Hepatocyte (in vitro differentiated cells): ENCODE data around the gene SHMT2.

Experiments
- EZH2 ChIP-seq: fragments of 200-600 bp; sonication (generic); IDR thresholded peaks from 2 replicates; pipeline ENCODE4 v1.6.1; 2016; ENCODE audit warnings: antibody characterized with exemption, mild to moderate bottlenecking, borderline replicate concordance
- EZH2phosphoT487 ChIP-seq: fragments of 200-600 bp; sonication (generic); IDR thresholded peaks from one replicate; pipeline ENCODE4 v1.6.1; 2018; ENCODE audit warnings: antibody characterized with exemption, mild to moderate bottlenecking, low read depth, moderate library complexity; ENCODE audit not compliant: unreplicated experiment, severe bottlenecking
- TF ChIP-seq, protein P1 (sequence below): fragments of 200-600 bp; sonication (generic); IDR thresholded peaks from 2 replicates; pipeline ENCODE4 v1.5.1; 2016; ENCODE audit warnings: antibody characterized with exemption, mild to moderate bottlenecking; ENCODE audit not compliant: poor library complexity

GRCh38 chr12:57212701-57213057, 16.8 kb upstream of the SHMT2 start:
- TF ChIP-seq, protein P1, sequence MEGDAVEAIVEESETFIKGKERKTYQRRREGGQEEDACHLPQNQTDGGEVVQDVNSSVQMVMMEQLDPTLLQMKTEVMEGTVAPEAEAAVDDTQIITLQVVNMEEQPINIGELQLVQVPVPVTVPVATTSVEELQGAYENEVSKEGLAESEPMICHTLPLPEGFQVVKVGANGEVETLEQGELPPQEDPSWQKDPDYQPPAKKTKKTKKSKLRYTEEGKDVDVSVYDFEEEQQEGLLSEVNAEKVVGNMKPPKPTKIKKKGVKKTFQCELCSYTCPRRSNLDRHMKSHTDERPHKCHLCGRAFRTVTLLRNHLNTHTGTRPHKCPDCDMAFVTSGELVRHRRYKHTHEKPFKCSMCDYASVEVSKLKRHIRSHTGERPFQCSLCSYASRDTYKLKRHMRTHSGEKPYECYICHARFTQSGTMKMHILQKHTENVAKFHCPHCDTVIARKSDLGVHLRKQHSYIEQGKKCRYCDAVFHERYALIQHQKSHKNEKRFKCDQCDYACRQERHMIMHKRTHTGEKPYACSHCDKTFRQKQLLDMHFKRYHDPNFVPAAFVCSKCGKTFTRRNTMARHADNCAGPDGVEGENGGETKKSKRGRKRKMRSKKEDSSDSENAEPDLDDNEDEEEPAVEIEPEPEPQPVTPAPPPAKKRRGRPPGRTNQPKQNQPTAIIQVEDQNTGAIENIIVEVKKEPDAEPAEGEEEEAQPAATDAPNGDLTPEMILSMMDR: no peak
- TF ChIP-seq EZH2phosphoT487 (no peak), EZH2 (no peak)
